HG03103 (cell line): ENCODE results near the gene PRR15L.

ENCODE experiments used
- ATAC-seq: cut with Tn5 transposase; IDR thresholded peaks from one replicate; pipeline ENCODE4 v1.9.1; 2021; ENCODE audit warnings: low read depth; ENCODE audit not compliant: unreplicated experiment

The PRR15L gene

DNA sequence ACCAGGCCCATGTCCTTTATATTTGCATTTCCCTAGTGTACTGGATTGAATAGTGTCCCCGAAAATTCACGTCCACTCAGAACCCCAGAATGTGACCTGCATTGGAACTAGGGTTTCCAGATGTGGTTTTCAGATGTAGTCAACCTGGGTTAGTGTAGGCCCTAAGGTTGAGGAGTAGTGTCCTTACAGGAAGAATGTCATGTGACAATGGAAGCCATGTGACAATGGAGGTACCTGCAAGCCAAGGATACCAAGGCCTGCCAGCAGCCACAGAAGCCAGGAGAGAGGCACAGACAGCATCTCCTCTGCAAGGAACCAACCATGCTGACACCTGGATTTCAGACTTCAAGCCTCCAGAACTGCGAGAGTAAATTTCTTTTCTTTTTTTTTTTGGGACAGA lies 5.2 kb upstream of the PRR15L start:
- ATAC-seq, result no peak

DNA sequence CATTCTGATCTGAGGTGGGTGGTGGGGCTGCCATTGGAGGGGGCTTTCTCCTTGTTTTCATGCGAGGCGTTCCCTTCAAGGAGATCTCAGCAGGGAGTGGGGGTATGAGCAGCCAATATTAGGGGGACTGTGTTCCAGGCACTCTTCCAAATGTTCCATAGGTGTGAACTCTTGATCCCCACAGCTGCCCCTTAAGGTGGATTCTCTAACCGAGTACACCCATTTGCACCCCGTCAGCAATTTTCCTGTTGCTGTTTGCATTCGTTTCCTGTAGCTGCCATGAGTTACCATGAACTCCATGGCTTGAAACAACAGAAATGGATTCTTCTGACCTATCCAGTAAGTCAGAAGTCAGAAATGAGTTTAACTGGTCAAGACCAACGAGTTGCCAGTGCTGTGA lies 3.7 kb upstream of the PRR15L start:
- no peak for ATAC-seq

DNA sequence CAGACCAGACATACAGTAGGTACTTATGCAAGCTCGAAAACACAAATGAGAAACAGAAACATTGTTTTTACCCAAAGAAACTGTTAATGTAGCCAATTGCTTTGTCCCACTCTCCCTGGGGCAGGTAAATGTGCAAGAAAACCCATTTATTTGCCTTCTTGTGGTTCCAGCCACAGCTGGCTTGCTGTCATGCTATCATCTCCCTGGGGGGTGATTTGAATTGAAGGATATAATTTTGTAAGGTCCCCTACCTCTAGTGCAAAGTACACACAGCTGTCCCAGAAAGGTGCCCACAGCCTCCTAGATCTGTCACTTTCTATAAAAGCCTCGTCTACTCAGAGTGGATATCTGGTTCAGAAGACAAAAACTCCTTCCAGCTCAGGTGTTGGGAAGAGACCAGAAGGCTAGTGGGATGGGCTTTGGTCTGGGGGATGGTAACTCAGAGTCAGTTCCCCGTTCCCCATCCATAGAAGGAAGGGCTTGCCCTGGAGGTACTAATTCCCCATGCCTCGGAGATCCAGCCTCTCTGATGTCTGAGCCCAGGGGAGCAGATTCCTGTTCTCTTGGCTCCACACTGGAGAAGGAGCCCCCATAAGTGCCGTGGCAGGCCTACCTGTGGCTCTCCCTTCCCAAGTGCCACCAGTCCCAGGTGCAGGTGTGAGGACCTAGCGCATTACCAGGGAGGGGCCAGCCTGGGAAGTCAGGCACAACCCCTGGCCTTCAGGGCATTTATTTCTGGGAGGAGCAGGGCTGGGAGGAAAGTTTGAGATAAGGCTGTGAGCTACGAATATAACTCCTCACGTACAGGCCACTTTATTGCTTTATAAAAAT lies 2.4 kb upstream of the PRR15L start:
- no peak for ATAC-seq

DNA sequence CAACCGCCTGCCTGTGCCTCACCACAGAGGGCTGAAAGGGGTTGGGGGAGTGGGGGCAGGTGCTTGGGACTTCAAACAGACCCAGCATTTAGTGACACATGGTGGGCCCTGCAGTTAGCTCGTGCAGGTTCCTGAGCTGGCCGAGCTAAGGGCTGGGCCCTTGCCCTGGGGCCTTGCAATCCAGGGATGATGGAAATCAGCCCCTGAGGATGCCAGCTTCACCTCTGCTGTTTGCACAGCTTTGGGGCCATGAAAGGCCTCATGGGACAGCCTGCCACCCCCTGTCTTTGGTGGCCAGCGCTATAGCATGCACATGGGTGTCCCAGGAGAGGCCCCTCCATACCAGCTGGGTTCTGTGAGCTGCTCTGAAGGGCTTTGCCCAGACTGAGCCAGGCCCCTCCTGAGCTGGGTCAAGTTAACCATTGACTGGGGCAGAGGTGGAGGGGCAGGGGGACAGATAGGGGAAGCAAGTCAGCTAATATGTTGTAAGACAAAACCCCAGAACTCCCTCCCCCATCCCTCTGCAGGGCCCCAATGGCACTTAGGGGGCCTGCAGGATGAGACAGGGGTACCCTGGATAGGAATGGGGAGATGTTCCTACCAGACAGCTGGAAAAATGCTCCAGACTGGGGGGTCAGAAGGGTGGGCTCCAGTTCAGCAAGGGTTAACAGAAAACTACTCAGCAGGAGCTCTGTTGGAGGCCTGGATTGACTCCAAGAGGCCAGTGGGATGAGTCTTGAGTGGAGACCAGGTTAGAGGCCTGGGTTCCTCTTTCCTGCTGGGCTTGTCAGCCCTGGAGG lies 692 bp downstream of the PRR15L start:
- ATAC-seq, result no peak

DNA sequence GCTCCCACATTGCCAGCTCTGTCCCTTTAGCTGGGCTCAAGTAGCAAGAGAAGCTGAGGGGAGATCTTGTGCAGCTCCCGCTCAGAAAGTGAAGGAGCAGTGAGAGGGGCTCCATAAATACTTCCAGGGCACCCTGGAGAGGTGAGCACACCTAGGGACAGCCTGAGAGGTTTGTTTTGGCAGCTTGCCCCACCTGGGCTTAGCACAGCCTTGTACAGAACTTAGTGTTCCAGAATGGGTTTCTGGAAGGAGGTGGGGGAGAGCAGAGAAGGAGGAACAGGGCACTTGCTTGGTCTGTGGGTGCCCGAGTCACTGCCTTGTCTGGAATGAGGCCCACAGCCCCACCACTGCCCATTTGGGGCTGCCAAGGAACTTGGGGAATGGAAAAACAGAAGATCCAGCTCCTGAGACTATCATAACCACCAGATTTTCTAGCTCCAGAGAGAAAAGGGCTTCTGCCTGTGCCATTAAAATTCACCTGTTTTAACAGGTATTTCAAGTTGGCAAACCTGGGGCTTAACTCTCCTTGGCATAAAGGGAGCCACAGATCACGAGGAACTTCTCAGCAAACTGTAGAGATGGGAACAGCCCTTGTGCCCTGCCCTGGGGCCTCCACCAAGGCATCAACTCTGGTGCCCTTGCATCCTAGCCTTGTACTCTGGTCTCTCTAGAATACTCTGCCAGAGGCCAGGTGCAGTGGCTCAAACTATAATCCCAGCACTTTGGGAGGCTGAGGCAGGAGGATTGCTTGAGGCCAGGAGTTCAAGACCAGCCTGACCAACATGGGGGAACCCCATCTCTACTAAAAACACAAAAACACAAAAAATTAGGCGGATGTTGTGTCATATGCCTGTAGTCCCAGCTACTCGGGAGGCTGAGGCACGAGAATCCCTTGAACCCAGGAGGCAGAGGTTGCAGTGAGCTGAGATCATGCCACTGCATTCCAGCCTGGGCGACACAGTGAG lies 1.9 kb downstream of the PRR15L start:
- no peak for ATAC-seq

DNA sequence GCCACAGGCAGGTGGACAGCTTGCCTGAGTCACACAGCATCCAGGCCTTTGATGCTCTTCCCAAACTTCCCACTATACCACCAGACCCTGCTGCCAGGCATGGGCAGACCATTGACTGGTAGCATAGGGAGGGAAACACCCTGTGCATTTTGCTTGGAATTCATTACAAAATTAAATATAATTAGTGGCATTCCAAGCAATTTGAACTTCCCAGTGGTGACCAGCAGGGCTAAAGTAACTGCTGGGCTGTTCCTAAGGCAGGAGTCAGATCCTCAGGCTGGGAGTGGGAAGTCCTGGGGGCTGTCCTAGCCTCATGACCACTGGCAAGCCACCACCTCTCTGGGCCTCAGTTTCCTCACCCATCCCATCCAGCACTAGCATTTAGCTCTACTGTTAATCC lies 3.8 kb downstream of the PRR15L start:
- no peak for ATAC-seq

DNA sequence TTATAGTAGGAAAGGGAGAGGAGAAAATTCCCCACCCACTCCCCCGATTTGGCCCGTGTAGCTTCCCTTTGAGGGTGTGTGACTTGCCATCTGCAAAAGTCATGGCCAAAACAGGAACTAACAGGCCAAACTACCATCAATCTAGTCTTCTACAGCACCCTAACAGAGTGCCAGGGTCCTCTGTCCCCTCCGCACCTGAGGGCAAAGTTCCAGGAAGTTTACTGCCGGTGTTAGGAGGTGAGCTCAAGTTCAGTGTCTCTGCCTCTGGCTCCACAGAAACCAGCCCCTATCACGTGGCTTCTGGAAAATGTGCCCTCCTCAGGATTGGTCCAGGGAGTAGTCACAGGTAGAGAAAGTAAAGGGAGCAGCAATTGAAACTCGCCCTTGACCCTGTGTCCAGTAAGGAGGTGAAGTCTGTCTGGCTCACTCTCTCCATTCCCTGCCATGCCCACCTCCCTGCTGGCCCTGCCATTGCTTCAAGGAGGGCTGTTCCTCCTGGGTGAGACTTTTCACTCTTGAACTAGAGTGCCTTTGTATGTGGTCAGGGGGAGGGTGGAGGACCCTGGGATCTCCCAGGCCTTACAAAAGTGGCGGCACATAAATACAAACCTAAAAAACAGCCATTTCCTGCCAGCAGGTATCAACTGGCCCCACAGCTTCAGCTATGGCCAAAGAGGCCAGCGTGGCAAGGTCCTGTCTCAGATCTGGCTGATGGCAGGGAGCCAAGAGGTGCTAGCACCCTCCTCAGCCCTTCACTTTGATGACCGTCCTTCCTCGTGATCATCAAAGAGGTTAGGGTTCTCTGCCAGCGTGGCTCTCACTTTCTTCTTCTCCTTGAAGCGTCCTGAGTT lies 5.3 kb downstream of the PRR15L start:
- ATAC-seq, result no peak

DNA sequence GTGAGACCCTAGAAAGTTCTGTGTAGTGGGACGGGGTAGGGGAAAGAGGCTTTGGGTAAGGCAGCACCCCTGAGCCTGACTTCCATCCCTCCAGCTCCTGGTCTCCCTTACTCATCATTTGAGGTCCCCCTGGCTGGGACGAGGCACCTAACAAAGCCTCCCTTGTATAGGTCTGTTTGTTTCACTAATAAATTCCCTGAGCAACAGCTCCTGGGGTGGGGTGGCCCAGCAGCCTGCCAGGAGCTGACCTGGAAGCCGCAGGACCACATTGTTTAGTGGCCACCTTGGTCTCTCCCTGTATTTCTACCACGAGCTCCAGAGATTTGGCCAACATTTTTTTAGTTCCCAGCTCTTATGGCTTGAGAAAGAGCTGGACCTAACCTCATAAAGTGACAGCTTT lies 7.2 kb downstream of the PRR15L start:
- ATAC-seq, result no peak

DNA sequence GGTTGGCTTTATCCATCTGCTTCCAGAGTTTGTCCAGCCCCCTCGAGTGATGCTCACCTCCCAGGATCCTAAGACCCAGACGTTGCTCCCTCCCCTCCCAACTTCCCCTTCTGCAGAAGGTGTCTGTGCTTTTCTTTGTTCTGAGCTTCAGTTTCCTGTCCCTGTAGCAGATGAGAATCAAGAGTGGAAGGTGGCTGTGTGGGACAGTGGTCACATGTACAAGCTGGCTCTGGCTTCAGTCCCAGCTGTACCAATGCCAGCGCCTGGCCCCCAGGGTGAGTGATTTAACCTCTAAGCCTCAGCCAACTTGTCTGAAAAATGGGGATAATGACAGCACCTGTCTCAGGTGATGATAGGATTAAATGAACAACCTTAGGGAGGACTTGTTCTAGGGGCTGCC lies 7.7 kb downstream of the PRR15L start:
- no peak for ATAC-seq

DNA sequence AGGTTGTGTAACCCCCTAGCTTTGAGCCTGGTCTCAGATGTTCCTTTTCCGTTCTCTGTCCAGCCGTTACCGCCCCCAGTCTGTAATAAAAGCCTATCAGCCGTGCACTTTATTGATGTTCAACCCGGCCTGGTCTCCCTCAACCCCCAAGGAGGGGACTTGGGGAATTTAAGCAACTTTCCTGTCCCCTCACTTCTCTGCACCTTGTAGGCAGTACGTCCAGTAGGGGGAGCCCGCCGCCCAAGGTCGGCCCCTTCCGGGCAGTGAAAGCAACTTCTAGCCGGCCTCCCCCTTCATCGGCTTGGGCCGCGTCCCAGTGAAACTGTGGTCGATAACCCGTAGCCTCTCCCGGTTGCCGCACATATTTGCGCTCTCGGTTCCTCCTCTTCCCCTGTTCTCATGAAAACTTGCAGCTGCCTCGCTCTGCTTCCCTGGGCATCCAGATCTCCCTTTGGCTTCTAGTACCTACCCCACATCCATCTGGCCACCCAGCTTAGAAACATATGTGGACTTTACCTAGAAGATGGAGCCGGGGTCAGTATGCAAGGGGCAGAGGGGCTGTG lies 8.4 kb downstream of the PRR15L start:
- ATAC-seq, result no peak

DNA sequence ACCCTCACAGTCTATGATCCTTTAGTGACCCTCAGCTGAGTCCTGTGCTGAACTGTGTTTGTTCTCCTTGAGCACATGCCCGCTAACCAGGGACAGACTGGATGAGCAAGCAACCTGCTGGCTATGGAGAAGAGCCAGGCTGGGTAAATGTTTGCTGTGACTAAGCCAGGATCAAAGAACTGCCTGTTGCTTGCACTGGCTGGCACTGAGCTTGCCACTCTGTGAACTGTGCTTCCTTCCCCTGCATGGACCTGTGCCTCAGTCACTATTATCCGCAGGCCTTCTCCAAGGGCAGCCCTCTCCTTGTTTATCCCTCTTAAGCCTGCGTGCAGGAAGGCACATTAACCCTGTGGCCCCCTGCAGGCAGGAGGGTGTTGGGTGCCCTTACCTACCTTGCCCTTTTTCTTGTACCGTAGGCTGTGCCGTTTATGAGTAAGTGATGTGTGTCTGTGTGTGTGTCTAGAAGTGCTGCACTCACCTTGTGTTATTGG lies 8.9 kb downstream of the PRR15L start:
- no peak for ATAC-seq

DNA sequence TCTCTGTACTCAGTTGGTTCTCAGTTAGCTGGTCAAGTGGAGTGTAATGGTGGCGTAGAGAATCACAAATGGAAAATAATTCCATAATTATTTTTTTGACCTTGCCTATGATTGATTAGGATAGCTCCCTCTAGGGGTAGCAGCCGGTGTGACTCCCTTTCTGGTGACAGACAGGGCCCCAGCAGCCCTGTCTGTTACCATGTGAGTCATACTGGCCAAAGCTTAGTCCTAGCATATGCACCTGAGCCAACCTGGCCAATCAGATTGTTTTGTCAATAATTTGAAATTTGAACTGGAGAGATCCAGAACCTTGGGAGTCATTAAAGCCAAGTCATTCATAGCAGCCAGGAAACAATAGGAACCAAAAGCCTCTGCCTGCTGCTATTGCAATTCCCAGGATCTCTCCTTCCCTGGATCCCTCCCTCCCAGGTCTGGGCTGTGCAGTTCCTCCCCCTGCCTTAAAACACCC lies 10.7 kb downstream of the PRR15L start:
- ATAC-seq, result no peak

DNA sequence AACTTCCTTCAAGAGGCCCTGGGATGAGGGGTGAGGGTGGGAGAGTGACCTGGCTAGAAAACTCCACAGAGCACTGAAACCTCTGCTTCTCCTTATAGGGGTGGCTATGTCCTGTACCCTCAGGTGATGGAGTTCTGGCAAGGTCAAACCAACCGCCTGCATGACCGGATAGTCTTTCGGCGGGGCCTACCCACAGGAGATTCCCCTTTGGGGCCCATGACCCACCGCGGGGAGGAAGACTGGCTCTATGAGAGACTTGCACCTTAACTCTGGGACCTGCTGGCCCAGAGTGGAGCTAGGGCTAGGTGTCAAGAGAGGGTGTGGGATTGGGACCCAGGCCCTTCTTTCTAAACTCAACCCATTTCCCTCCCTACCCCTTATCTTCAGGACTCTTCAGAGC lies 11.2 kb downstream of the PRR15L start:
- no peak for ATAC-seq

DNA sequence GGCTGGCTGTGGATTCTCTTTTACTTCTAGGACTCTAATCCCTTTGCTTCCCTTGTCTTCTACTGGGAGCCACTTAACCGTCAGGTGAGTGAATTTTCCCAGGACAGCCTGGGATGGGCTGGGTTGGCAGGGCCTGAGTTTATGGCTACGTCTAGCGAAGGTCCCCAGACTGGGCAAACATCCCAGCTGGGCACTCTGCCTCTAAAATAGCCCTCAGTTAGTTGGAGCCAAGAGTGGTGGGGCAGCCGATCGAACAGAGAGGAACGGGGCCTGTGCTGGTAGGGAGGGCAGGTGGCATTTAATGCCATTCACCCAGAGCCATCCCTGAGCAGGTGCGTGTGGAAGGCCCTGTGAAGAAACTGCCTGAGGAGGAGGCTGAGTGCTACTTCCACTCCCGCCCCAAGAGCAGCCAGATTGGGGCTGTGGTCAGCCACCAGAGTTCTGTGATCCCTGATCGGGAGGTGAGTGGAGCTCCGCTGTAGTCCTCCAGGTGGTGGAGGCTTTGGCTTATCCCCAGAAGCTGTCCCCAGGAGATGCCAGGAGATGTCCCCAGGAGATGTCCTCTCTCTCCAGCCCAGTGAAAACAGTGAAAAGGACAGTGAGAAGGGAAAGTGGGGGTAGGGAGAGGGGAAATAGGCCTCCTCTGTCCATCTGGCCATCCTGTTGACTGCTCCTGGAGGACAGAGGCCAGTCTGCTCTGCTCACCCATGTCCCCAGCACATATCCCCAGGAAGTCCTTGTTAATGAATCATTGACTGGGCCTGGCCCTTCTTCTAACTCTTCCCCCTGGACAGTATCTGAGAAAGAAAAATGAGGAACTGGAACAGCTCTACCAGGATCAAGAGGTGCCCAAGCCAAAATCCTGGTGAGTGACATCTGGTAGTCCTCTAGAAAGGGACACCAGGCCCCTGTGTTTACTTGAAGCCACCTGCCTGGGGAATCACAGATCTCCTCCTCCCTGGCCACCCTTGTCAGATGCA lies 11.9 kb downstream of the PRR15L start:
- ATAC-seq, result no peak

DNA sequence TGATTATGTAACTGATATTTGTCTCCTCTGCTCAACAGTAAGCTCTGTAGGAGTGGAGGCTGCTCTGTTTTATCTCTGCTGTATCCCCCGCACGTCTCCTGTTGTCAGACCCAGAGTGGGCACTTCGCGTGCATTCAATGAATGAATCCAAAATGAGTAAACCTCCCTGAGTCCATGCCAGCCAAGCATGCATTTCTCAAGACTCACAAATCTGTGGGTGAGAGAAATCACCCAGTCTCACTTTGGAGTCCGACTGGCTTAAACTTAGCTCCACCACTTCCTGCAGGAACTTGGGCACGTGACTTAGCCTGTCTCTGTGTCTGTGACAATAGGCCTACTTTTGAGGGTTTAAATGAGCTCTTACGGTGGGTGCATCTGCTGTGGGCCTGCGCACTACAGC lies 12.6 kb downstream of the PRR15L start:
- ATAC-seq, result no peak

DNA sequence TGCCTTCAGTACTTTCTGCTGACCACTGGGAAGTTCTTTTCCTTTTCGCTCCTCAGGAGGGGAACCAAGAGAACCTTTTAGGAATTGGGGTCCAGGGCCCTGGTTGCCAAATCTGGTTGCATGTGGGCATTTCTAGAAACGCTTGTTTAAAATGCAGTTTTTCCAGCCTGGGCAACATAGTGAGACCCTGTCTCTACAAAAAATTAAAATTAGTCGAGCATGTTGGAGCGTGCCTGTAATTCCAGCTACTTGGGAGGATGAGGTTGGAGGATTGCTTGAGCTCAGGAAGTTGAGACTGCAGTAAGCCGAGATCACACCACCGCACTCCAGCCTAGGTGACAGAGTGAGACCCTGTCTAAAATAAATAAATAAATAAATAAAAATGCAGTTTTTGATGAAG lies 15.1 kb downstream of the PRR15L start:
- ATAC-seq, result no peak

DNA sequence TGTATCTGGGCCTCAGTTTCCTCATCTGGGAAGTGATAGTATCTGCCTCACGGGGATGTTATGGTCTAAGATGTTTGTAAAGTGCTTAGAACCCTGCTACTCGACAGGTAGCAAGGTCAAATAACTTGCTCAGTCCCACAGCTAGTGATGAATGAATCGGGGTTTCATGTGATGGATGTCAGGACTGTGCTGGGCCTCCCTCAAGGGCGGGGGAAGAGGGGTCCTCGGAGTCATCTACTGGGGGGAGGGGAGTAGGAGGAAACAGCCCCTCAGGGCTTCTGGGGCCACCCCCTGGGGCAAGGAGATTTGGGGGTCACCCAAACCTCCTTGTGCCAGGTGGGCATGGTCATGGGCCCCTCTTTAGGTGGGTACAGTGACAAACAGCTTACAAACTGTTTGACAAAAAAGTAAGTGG lies 15.6 kb downstream of the PRR15L start:
- ATAC-seq, result no peak
